Astrocyte of the hippocampus (primary cell): Measurements from ENCODE around the gene PI4KA.
"Not testable (repeated sequence)": the region's sequence is repeated elsewhere in the genome, so short reads cannot be mapped to it uniquely, and the experiment has no call there.

Experiments used
- DNase-seq: peaks from one replicate; pipeline ENCODE4 v3.0.0; 2011; ENCODE audit warnings: low read depth, low spot score

The PI4KA gene

GRCh38 chr22:20667548-20667947 lies 191.1 kb downstream of the PI4KA start:
- not testable (repeated sequence) for DNase-seq

GRCh38 chr22:20666560-20666959 lies 192.1 kb downstream of the PI4KA start:
- no peak for DNase-seq

DNA sequence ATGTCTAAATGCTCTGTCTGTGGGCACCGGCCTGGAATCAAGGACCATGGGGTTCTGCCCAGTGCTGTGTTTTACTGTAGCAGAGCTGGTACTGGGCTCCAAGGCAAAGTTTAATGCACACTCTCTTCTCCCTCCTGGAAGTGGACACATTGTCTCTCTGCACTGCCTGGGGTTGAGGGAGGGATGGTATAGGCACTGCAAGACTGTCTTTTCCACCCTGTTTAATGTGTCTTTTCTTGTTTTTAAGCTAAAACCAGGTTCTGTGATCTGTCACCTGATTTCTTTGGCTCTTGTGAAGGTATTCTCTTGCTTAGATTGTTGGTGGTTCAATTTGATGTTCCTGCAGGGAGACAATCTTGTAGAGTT lies 194.0 kb downstream of the PI4KA start:
- DNase-seq = no peak

DNA sequence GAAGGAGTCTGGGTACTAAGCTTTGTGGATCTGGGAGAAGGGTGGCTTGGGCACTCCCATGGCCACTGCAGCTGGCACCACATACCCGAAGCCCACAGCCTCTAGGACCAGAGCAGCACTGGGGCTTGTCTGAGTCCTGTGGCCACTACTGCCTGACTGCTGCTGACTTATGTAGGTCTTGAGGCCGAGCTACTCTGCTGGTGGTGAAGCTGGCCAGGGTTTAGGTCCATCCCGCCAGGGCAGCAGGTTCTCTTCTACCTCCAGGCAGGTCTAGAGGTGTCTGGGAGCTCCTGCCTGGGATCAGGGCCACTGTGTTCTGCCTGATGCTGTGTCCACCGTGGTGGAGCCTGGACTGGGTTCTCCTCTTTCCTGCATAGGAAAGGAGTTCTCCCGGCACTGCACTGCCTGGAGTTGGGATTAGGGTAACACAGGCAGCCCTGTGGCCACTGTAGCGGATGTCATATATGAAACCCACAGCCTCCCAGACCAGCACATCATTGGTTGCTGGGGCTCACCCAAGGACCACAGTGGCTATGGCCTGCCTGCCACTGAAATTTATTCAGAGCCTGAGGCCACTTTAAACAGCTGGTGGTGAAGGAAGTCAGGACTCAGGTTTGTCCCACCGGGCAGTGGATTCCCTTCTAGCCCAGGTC lies 194.5 kb downstream of the PI4KA start:
- no peak for DNase-seq

GRCh38 chr22:20663137-20663828 lies 195.3 kb downstream of the PI4KA start:
- DNase-seq = no peak

GRCh38 chr22:20662524-20663036 lies 196.0 kb downstream of the PI4KA start:
- not testable (repeated sequence) for DNase-seq

- DNase-seq = no peak
Measured at GRCh38 chr22:20661473-20661872, 197.1 kb downstream of the PI4KA start.

GRCh38 chr22:20660441-20661054 lies 198.1 kb downstream of the PI4KA start:
- no peak for DNase-seq

- no peak for DNase-seq
Measured at GRCh38 chr22:20659920-20660319, 198.7 kb downstream of the PI4KA start.

DNA sequence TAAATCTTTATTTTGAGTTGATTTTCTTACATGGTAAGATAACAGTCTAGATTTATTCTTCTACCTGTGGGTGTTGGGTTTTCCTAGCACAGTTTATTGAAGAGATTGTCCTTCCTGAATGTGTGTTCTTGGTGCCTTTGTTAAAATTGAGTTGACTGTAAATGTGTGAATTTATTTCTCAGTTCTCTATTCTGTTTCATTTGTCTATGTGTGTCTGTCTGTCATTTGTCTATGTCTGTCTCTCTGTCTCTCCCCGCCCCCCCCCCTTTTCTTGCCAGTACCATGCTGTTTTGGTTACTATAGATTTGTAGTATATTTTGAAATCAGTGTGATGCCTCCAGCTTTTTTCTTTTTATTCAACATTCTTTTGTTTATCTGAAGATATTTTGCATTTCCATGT lies 199.4 kb downstream of the PI4KA start:
- no peak for DNase-seq

DNA sequence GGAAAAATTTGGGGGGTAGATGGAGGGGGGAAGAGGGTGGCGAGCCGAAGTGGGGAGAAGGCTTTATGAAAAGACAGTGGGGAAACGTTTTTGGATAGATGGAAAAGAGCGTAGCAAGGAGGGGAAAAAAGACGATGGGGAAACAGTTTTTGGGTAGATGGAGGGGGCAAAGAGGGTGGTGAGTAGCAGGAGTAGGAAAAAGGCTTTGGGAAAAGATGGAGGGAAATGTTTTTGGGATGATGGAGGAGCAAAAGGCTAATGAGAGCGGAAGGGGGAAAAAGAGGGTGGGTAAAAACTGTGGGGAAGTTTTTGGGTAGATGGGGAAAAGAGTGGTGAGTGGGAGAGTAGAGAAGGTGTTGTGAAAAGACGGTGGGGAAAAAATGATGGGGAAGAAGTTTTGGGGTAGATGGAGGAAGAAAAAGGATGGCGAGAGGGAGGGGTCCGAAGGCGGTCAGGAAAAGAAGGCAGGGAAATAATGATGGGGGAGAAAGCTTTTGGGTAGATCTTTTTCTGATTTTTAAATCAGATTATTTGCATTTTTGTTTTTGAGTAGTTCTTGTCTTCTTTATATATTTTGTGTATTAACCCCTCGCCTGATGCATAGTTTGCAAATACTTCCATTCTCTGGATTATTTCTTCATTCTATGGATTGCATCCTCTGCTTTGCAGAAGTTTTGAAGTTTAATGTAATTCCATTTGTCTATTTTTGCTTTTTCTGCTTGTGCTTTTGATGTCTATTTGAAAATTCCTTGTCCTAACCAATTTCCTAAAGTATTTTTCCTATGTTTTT lies 200.0 kb downstream of the PI4KA start:
- no peak for DNase-seq

- DNase-seq = no peak
Measured at GRCh38 chr22:20657963-20658362, 200.6 kb downstream of the PI4KA start.
